MM.1S (cell line): ENCODE data around the gene NRTN.

Experiments
- EZH2 ChIP-seq: fragments of 300-600 bp; sonication (generic); optimal IDR thresholded peaks from 2 replicates; pipeline ENCODE3; 2017; ENCODE audit warnings: low read depth, mild to moderate bottlenecking, antibody characterized with exemption, low read length, mixed read lengths
- EZH2phosphoT487 ChIP-seq: fragments of 300-600 bp; sonication (generic); IDR thresholded peaks from 2 replicates; pipeline ENCODE4 v1.6.1; 2018; ENCODE audit warnings: antibody characterized with exemption, low read length
- TF ChIP-seq, protein P1 (sequence below): fragments of 300-600 bp; sonication (generic); IDR thresholded peaks from 2 replicates; pipeline ENCODE4 v1.5.1; 2016; ENCODE audit warnings: antibody characterized with exemption, low read length, mixed read lengths

DNA sequence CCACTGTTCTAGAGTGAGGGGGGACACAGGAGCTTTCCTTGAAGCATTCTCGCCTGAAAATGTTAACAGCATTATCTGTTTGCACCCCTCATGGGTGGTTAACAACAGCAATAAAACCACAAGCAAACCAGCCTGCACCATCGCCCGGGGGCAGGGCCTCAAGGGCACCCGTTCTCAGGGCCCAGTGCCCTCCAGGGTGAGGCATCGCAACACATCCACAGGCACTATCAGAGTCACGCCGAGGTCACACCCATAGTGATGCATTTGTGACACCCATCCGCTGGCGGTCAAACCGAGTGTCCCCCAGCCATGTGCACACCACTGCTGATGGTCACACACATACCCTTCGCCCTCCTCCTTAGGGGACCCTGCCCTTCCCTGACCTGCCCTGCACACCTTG, 60.9 kb downstream of the NRTN start:
- TF ChIP-seq, protein P1, sequence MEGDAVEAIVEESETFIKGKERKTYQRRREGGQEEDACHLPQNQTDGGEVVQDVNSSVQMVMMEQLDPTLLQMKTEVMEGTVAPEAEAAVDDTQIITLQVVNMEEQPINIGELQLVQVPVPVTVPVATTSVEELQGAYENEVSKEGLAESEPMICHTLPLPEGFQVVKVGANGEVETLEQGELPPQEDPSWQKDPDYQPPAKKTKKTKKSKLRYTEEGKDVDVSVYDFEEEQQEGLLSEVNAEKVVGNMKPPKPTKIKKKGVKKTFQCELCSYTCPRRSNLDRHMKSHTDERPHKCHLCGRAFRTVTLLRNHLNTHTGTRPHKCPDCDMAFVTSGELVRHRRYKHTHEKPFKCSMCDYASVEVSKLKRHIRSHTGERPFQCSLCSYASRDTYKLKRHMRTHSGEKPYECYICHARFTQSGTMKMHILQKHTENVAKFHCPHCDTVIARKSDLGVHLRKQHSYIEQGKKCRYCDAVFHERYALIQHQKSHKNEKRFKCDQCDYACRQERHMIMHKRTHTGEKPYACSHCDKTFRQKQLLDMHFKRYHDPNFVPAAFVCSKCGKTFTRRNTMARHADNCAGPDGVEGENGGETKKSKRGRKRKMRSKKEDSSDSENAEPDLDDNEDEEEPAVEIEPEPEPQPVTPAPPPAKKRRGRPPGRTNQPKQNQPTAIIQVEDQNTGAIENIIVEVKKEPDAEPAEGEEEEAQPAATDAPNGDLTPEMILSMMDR: no peak
- TF ChIP-seq EZH2 (no peak), EZH2phosphoT487 (no peak)
